ENCODE measurements around the gene STMND1. TPM values are rescaled to one million over a fixed set of nuclear protein-coding genes. Genes with fewer than 3 reads are reported as not detected.

Gene STMND1
- total RNA-seq, result not detected in 2 replicates

DNA sequence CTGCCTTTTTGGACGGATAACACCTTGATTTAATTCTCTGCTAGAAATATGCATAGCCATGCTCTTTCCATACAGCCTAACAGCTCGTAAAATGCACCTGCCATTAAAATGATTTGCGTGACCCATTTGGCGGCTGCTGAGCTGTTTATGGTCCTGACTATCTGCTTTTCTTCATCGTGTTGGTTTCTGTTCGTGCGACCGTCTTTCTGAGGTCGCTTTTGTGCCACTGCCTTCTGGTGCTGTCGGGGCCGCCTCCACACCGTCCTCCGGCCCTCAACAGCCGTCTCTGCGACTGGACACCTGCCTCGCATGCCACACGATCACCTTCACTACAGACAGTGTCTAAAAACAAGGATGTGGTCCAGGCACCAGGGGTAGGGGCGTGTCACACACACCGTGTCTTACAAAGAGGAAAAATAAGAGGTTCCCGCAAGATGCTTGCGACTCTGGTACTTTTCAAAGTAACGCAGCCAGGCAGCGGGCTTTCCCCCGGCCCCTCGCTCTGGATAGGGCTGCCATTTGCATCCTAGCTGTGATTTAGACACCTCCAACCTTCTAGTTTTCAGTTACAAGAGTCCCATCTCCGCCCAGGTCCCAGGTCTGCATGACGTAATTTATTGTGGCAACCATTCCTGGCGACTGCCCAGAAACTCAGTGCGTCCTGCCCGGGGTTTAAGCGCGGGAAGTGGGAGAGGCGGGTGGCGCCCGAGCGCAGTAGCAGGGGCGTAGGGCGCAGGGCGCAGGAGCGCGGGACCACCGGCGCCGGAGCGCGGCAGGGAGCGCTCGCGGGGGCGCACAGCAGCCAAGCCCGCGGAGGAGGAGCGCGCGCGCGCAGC, at the start of gene STMND1:
STMND1 (plus strand) TSS at position 629 of the 836 bp plus-strand sequence. CDS start 208 bp downstream, outside the sequence.

Other genes with a start within 250 kb of the STMND1 start
- 3.2 and 4.8 TPM in 2 replicates for gene RBM24, start 179.3 kb downstream of the STMND1 start, total RNA-seq

Data from thoracic aorta endothelial cell (primary cell).